T-cell (primary cell): Measurements from ENCODE around the gene KAZALD1. TPM values are rescaled to one million over a fixed set of nuclear protein-coding genes. Genes with fewer than 3 reads are reported as not detected.

Experiments used
- ATAC-seq, 4 experiments: fragments of 200-7000 bp in 3 of 4; fragments of 150-1000 bp in 1 of 4; cut with Tn5 transposase; replicated peaks in 1 of 4; 1 replicate in 3 of 4; 2 replicates in 1 of 4; pipeline ENCODE4 v1.10.0; 2021; ENCODE audit warnings: moderate library complexity in 3 of 4, mild to moderate bottlenecking in 2 of 4, moderate number of reproducible peaks in 1 of 4
- CTCF ChIA-PET, 2 donors: fragments of 300-600 bp; sonication (Branson Sonifier 250); formaldehyde crosslinking; loops; one replicate each; lab custom pipeline; 2022; ENCODE audit warnings: antibody characterized with exemption in 2 of 2; lab: Charles Lee
- POLR2A ChIA-PET, 2 donors: fragments of 300-600 bp; sonication (Branson Sonifier 250); formaldehyde crosslinking; loops; one replicate each; lab custom pipeline; 2022; ENCODE audit warnings: antibody characterized with exemption in 2 of 2; lab: Charles Lee
- DNase-seq, 35 experiments: peaks; one replicate each; pipeline versions ENCODE4 v3.0.0 to v3.0.0-alpha.2; 2013 to 2023
- H3K27ac ChIP-seq: one replicate; pipeline ENCODE4 v1.5.1; 2013; ENCODE audit warnings: low read length
- H3K27me3 ChIP-seq, 2 experiments: replicated peaks in 1 of 2; 1 replicate in 1 of 2; 2 replicates in 1 of 2; pipeline versions ENCODE4 v1.6.1 to v1.7.0; 2013; ENCODE audit warnings: low read length in 1 of 2, mixed read lengths in 1 of 2; ENCODE audit not compliant: control insufficient read depth in 2 of 2, insufficient read depth in 2 of 2; ENCODE audit errors: extremely low read depth in 1 of 2
- H3K36me3 ChIP-seq, 2 donors: 1 replicate in 1 of 2; 2 replicates in 1 of 2; pipeline versions ENCODE4 v1.6.1 to v1.7.0; 2013; ENCODE audit warnings: low read length in 1 of 2; ENCODE audit not compliant: control insufficient read depth in 2 of 2, insufficient read depth in 1 of 2; ENCODE audit errors: extremely low read depth in 1 of 2
- H3K4me1 ChIP-seq, 2 experiments: 1 replicate in 1 of 2; 2 replicates in 1 of 2; pipeline versions ENCODE4 v1.6.1 to v1.7.0; 2013; ENCODE audit warnings: low read length in 2 of 2, mixed read lengths in 1 of 2; ENCODE audit not compliant: insufficient read depth in 2 of 2, control insufficient read depth in 1 of 2; ENCODE audit errors: extremely low read depth in 1 of 2
- H3K4me3 ChIP-seq, 2 donors: 1 replicate in 1 of 2; 2 replicates in 1 of 2; pipeline versions ENCODE4 v1.5.1 to v1.7.0; 2013; ENCODE audit warnings: mild to moderate bottlenecking in 2 of 2, low read length in 1 of 2, moderate library complexity in 1 of 2; ENCODE audit not compliant: control insufficient read depth in 1 of 2; ENCODE audit errors: extremely low read depth in 1 of 2
- H3K9me3 ChIP-seq: 2 replicates; pipeline ENCODE4 v1.7.0; 2013
- H3K27ac Mint-ChIP-seq, 2 donors: one replicate each; pipeline ENCODE4 v1.8.0; 2020 to 2021; ENCODE audit warnings: mild to moderate bottlenecking in 2 of 2, mixed read lengths in 2 of 2
- H3K27me3 Mint-ChIP-seq, 2 donors: one replicate each; pipeline ENCODE4 v1.8.0; 2021 to 2022; ENCODE audit warnings: mixed read lengths in 2 of 2
- H3K36me3 Mint-ChIP-seq: one replicate; pipeline ENCODE4 v1.8.0; 2021; ENCODE audit warnings: mixed read lengths
- H3K4me1 Mint-ChIP-seq, 3 donors: one replicate each; pipeline ENCODE4 v1.8.0; 2020 to 2022; ENCODE audit warnings: mixed read lengths in 3 of 3, mild to moderate bottlenecking in 1 of 3
- H3K4me3 Mint-ChIP-seq, 3 donors: one replicate each; pipeline ENCODE4 v1.8.0; 2020 to 2022; ENCODE audit warnings: mild to moderate bottlenecking in 3 of 3, mixed read lengths in 3 of 3, moderate library complexity in 3 of 3
- H3K9me3 Mint-ChIP-seq, 3 donors: one replicate each; pipeline ENCODE4 v1.8.0; 2020 to 2022; ENCODE audit warnings: mixed read lengths in 3 of 3
- WGBS: methylation state at CpG from one replicate; pipeline ENCODE4 v1.1.5; 2013; ENCODE audit warnings: missing lambda C conversion rate; ENCODE audit not compliant: insufficient coverage; 5-methylcytosine and 5-hydroxymethylcytosine counted together
- total RNA-seq, 35 experiments: library from RNA in 6 of 35; stranded (reverse) in 6 of 35; fragments of 120-200 nt in 1 of 35; gene quantifications; one replicate each; pipeline versions ENCODE4 v1.2.1 to v1.2.4 and lab custom pipeline; 2013 to 2026

KAZALD1 gene
- total RNA-seq, 5 donors from 2014 or later (not counting 1 experiment from before 2014, with no cell fraction given) = 0.19 to 0.29 TPM; not detected in 3

- no peaks in the 10 kb centered on the region for H3K9me3 Mint-ChIP-seq
- no peaks in the 10 kb centered on the region for H3K36me3 ChIP-seq
- H3K36me3 Mint-ChIP-seq = no peaks in the 10 kb centered on the region
- ChIA-PET CTCF (no interaction called here), POLR2A (no interaction called here)
- no peaks in the 10 kb centered on the region for H3K4me1 ChIP-seq
- WGBS = 0% methylated on average over 2 of the region's 2 CpGs
- H3K27ac Mint-ChIP-seq = no peak overlapping the region
- ATAC-seq = no peak
- no peak overlapping the region for H3K27ac ChIP-seq
- no peak overlapping the region for H3K4me3 ChIP-seq
- DNase-seq = no peak
- no peaks in the 10 kb centered on the region for H3K4me1 Mint-ChIP-seq
- peaks cover 16 to 57% of the 10 kb centered on the region in 2 experiments for H3K27me3 ChIP-seq
- no peak overlapping the region for H3K4me3 Mint-ChIP-seq
- H3K9me3 ChIP-seq = no peaks in the 10 kb centered on the region
- H3K27me3 Mint-ChIP-seq = peaks cover 42 to 44% of the 10 kb centered on the region in 2 donors
Observed at GRCh38 chr10:101114646-101115045, 52.9 kb downstream of the KAZALD1 start.

Other genes with a start within 250 kb of the KAZALD1 start
- 10 to 100 TPM; 20.0 to 43.0 (median 31.3) TPM for gene SLF2, start 149.0 kb upstream of the KAZALD1 start, total RNA-seq
- 1 to 10 TPM; 1.1 to 2.8 (median 1.4) TPM for gene SEMA4G, start 92.5 kb upstream of the KAZALD1 start, total RNA-seq
- gene MRPL43, start 74.5 kb upstream of the KAZALD1 start, total RNA-seq = 10 to 100 TPM; 36.2 to 67.6 (median 60.4) TPM
- 10 to 100 TPM in 3 of 5 donors, 1 to 10 TPM in 2; 5.3 to 20.2 (median 16.9) TPM for gene TWNK, start 74.4 kb upstream of the KAZALD1 start, total RNA-seq
- gene LZTS2, start 62.2 kb upstream of the KAZALD1 start, total RNA-seq = 10 to 100 TPM; 16.4 to 39.5 (median 35.4) TPM
- 1 to 10 TPM; 1.7 to 2.7 (median 2.3) TPM for gene PDZD7, start 30.9 kb upstream of the KAZALD1 start, total RNA-seq
- gene SFXN3, start 30.8 kb upstream of the KAZALD1 start, total RNA-seq = 100 to 1,000 TPM in 2 of 5 donors, 10 to 100 TPM in 3; 45.2 to 113 (median 91.0) TPM
- gene TLX1, start 69.3 kb downstream of the KAZALD1 start, total RNA-seq = not detected
- not detected for gene LBX1, start 167.5 kb downstream of the KAZALD1 start, total RNA-seq